Endometrium (tissue), 2 donors: ENCODE data around the gene GOPC.
A peak's percentile ranks its signal among the peaks of the same experiment; 100 is the strongest.
"Not testable (repeated sequence)": the region's sequence is repeated elsewhere in the genome, so short reads cannot be mapped to it uniquely, and the experiment has no call there.

Experiments used
- FAIRE-seq: peaks from 2 replicates; lab custom pipeline; 2012; peaks lifted over from hg19 to GRCh38; lab: Jason Lieb, UNC
- donor health status: control.
- donor health status: control.

The GOPC gene

DNA sequence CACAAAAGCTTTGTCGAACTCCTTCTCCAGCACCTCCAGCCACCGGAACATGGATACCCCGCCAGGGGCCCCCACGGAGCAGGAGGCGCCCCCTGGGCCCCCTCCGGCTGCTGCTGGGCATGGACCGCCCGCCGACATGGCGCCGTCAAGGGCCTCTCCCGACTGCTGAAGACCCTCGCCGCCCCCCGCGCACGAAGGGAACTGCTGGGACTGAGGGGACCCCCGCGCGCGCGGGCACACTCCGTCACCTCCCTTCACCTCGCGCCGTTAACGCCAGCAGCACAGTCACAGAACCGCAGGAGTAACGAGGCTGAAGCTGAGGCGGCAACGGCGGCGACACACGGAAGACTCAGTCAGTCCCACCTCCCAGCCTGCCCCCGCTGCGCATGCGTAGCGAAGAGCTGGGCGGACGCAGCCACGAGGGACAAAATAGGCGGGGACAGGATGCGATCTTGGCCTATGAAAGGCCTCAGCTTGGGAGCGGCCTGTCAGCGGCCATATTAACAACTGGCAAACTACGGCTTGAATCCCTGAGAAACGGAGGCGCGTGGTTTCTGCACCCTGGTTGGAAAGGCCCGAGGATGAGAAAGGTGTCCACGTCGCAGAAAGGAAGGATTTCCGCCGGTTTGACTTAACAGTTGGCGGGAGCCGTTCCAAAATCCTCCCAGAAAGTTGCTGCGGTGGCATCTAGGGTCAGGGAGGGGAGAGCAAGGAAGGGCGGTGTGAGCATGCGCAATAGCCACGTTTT lies at the start of gene GOPC:
Gene GOPC (minus strand): TSS at position 361 of the 748 bp plus-strand sequence. CDS start 223 bp downstream, at position 138.
- peak; percentile 31 for FAIRE-seq

DNA sequence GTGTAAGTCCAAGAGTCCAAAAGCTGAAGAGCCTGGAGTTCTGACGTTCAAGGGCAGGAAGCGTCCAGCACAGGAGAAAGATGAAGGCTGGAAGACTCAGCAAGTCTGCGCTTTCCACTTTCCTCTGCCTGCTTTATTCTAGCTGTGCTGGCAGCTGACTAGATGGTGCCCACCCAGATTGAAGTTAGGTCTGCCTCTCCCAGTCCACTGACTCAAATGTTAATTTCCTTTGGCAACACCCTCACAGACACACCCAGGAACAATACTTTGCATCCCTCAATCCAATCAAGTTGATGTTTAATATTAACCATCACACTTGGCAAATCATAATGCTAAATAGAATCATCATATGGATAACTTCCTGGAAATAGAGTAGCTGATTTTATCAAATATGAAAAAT lies 49.7 kb upstream of the GOPC start:
- FAIRE-seq, result not testable (repeated sequence)

DNA sequence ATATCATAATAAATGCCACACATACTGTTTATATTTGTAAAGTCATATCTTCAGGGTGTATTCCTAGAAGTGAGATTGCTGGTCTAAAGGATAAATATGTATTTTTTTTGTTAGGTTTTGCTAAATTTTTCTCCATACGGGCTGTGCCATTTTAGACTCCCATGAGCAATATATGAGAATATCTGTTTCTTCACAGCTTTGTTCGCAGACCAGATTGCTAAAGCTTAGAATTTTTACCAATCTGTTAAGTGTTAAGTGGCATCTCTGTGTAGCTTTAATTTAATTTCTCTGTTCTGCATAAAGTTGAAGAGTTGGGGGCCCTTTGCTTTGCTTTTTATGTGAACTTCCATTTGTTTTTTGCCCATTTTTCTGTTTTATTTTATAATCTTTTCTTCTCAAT lies 40.7 kb upstream of the GOPC start:
- FAIRE-seq, result no peak

- FAIRE-seq, result no peak
Measured at GRCh38 chr6:117637770-117638169, 35.5 kb upstream of the GOPC start.

- no peak for FAIRE-seq
Measured at GRCh38 chr6:117629119-117629660, 26.9 kb upstream of the GOPC start.

GRCh38 chr6:117627533-117627932 lies 25.2 kb upstream of the GOPC start:
- FAIRE-seq, result no peak

DNA sequence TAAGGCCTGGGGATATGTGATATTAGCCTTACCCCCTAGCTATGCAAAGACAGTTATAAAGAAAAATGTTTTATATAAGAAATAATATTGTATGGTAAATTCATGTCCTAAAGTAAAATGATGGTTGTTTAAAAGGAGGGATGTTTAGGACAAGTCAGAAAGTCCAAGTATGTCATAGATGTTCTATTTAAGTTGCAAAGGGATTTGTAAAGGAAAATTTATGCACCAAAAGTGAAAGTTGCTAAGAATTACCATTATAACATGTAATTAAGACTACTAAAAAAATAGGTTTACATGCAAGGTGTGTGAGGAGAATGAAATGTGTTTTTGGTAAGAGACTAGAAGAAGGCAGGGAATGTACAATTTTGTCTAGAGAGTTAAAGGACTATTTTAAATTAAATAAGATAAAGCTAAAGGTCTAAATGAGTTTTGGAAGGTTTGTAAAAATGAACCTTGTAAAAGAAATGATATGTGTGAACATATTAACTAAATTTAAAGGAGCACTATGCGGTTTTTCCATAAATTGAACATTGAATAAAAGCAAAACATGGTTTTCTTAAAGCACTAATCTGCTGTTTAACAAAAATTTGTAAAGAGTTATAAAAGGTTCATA lies 22.7 kb upstream of the GOPC start:
- FAIRE-seq, result no peak

GRCh38 chr6:117619178-117619577 lies 16.9 kb upstream of the GOPC start:
- no peak for FAIRE-seq

DNA sequence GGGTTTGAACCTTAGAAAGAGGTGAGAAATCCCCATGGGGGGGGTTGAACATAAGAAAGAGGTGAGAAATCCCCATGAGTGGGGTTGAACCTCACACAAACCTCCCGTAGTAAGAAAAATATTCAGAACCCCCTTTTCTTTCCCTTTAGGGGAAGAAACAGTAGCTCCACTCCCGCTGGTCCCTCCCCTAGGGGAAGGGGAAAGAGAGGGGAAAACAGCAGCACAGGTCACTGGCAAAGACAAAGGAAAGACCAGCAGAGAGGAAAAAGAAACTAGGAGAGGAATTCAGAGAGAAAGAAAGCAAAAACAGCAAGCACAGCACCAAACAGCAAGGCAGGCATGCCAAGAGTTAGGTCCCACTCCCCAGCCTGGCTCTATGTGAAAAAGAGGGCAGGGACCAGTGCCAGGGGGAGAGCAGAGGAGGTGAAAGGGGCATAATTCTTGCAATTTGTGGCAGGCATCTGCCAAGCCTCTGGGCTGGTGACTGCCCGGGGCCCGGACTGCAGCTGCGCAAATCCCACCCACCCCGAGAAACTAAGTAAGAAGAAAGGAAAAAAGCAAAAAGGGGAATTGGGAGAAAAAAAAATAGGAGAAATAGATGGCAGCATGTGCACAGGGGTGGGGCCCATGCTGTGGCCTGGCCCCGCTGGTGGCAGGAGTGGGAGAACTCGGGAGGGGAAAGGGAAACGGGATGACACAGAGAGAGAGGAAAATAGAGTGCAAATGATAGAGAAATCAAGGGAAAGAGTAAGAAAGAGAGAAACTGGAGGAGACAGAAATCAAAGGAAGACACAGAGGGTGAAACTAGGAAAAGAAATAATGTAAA lies 15.1 kb upstream of the GOPC start:
- no peak for FAIRE-seq

- FAIRE-seq, result no peak
Measured at GRCh38 chr6:117616391-117617209, 14.3 kb upstream of the GOPC start.

- no peak for FAIRE-seq
Measured at GRCh38 chr6:117615750-117616390, 13.6 kb upstream of the GOPC start.

DNA sequence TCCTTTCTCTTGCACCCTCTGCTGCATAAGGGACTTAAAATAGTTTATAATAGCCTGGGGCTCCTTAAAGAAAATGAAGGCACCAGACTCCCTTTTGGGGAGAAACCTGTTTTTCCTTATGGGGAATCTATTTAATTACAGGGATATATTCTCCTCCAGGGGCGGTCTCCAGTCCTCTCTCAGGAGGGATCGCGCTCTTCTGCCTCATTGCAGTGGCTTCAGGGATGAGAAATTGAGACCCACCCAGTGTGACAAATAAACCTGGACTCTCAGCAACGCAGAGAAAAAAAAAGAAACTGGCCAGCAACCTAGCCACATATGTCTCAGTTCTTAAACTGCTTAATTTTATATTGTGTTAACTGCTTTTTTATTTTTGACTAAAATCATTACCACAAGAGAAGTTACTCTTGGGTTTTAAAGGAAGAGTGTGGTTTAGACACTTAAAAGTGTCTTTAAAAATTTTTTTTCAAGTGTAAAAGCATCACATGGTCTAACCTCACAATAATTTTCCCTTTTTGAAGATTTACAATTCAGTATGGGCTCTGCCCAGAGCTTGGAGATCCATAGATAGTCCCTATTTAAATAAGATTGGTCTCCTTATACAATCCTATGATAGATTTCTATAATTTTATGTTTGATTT lies 11.7 kb upstream of the GOPC start:
- FAIRE-seq, result no peak

- no peak for FAIRE-seq
Measured at GRCh38 chr6:117607511-117607910, 5.2 kb upstream of the GOPC start.

DNA sequence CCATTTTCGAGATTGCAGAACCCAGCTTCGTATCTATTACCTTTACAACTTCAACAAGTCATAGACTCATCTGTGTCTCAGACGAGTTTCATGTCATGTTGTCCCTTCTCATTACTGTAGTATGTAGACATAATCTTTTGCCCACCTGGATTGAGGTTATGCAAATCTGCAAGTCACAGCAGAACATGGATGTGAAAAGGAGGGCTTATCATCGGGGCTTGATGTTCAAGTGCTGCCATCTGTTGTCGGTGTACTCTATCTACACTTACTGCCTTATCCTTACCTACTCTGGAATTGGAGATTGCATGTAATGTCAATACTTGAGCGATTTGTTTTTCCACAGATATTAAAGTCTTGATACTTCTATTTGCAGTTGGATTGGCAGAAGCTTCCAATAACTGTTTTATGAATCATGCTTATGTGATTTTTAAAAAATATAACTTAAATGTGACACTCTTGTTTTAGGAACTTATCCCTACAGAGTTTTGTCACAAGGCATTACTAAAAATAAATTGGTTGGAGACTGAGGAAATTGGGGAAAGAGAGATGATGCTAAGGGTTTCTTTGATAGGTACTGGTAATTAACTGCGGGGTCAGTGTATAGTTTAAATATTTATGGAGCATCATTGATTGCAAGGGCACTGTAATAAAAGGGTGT lies 3.0 kb upstream of the GOPC start:
- FAIRE-seq, result peak; percentile 33

DNA sequence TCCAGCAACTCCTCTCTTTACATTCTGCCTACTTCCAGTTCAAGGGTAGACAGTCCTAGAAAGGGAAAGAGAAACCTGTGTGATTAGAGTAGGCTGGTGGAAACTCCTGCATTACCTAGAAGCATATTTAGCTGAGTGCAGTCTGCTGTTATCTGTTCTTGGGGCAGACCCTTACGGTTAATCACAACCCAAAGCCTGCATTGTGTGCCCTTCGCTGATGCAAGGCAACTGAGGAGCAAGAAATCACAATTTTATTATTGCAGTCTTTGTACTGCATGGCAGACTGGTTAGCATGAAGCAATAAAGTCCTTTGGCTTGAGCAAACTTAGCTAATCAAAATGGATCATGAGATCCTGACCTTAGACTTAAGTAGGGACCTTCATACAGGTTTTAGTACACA lies 1.5 kb upstream of the GOPC start:
- no peak for FAIRE-seq

- FAIRE-seq, result no peak
Measured at GRCh38 chr6:117602899-117603588, 733 bp upstream of the GOPC start.

GRCh38 chr6:117601811-117602150 lies 530 bp downstream of the GOPC start:
- no peak for FAIRE-seq

GRCh38 chr6:117600008-117600743 lies 2.1 kb downstream of the GOPC start:
- no peak for FAIRE-seq

GRCh38 chr6:117597755-117598154 lies 4.6 kb downstream of the GOPC start:
- no peak for FAIRE-seq
